ENCODE data around the gene ARHGAP8. TPM values are rescaled to one million over a fixed set of nuclear protein-coding genes. Genes with fewer than 3 reads are reported as not detected.

Gene ARHGAP8
- total and polyA plus RNA-seq, 10 of the 15 experiments (the other 5 are each of a cell fraction or from before 2014, with no cell fraction given): 0.33 TPM; not detected in 9

DNA sequence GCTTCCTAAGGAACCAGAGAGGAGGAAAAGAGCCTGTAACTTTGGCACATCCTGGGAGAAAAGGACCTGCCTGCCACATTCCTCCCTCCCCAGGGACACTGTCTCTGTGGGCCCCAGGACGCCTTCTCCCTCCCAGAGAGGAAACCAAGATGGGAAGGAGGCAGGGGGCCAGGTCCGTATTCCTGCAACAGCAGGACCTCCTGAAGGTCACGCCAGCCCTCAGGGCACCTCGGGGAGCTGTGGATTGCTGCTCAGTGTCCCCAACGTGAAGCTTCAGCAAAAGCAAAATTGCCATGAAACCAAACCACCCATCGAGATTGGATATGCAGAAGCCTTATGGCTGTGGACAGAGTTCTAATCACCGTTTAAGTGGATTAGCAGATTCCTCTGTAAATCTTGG, 86.7 kb downstream of the ARHGAP8 start (continued):
- TF ChIP-seq MYC (IDR thresholded peaks at IDR 0.05; ENCODE audit: insufficient read depth, insufficient read length, insufficient replicate concordance, low read length, severe bottlenecking) (no peak), SIX5 (IDR thresholded peaks at IDR 0.05; ENCODE audit: low read depth, low read length, severe bottlenecking) (no peak)

DNA sequence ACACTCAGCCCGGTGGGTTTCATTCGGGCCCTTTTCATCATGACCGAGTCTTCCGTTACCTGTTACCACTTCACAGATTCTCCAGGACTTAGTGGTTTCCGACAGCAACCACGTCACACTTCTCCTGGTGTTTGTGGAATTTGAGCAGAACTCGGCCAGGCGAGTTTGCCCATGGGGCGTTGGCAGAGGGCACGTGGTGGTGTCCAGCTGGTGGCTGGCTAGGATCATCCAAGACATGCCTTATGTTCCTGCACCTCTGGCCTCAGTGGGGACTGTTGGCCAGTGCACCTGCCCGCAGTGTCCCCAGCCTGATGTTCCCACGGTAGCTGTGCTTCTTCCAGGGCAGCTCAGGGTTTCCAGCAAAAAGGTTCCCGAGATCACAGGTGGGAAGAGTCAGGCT, 87.3 kb downstream of the ARHGAP8 start:
- CTCF ChIA-PET: no interaction called here
- H3K4me3 ChIP-seq: no peak overlapping the region
- no peaks in the 10 kb centered on the region; the same call in 2 of the 3 replicates for H3K9me3 ChIP-seq (replicated peaks; ENCODE audit: control insufficient read depth, insufficient read depth, low read length)
- H3K36me3 ChIP-seq (ENCODE audit: control insufficient read depth in 2 of 2, insufficient read depth in 2 of 2, low read length in 1 of 2): no peaks in the 10 kb centered on the region
- no peak for ATAC-seq
- RAD21 ChIA-PET (ENCODE audit: unreplicated experiment): no interaction called here
- H3K9ac ChIP-seq (ENCODE audit: control insufficient read depth, insufficient read depth, low read length): no peak overlapping the region
- in situ Hi-C loops (cut with MboI): no loop called here
- no peak overlapping the region for H2AFZ ChIP-seq (ENCODE audit: control insufficient read depth, low read depth, low read length)
- H3K4me1 ChIP-seq (ENCODE audit: control insufficient read depth, insufficient read depth, low read length): no peaks in the 10 kb centered on the region
- POLR2A ChIA-PET: no interaction called here
- no peak for DNase-seq (ENCODE audit: low read depth, low spot score)
- intact Hi-C loops (cut with micrococcal nuclease; ENCODE audit: unreplicated experiment): no loop called here
- no peak overlapping the region for H3K4me2 ChIP-seq (ENCODE audit: control insufficient read depth, insufficient read depth)
- BruUV-seq (replicated peaks): no TSS peak
- H3K27me3 ChIP-seq (replicated peaks in 1 of 2; ENCODE audit: control insufficient read depth in 2 of 2, insufficient read depth in 2 of 2, low read length in 1 of 2): peaks cover 0 to 1% of the 10 kb centered on the region in 2 experiments; a peak in 2 of 4 replicates
- TF ChIP-seq TCF12 (IDR thresholded peaks at IDR 0.05; ENCODE audit: low read depth, low read length) (no peak), CBX5 (IDR thresholded peaks at IDR 0.05; ENCODE audit: low read depth) (no peak), SMAD5 (IDR thresholded peaks at IDR 0.05; ENCODE audit: low read depth) (no peak), POLR2AphosphoS5 (IDR thresholded peaks at IDR 0.05; ENCODE audit: low read length) (no peak), ZBED1 (IDR thresholded peaks at IDR 0.05; ENCODE audit: borderline replicate concordance) (no peak)
- TF ChIP-seq, protein P1, sequence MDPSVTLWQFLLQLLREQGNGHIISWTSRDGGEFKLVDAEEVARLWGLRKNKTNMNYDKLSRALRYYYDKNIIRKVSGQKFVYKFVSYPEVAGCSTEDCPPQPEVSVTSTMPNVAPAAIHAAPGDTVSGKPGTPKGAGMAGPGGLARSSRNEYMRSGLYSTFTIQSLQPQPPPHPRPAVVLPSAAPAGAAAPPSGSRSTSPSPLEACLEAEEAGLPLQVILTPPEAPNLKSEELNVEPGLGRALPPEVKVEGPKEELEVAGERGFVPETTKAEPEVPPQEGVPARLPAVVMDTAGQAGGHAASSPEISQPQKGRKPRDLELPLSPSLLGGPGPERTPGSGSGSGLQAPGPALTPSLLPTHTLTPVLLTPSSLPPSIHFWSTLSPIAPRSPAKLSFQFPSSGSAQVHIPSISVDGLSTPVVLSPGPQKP (IDR thresholded peaks at IDR 0.05; ENCODE audit: low read depth, low read length): no peak
- TF ChIP-seq, protein P2, sequence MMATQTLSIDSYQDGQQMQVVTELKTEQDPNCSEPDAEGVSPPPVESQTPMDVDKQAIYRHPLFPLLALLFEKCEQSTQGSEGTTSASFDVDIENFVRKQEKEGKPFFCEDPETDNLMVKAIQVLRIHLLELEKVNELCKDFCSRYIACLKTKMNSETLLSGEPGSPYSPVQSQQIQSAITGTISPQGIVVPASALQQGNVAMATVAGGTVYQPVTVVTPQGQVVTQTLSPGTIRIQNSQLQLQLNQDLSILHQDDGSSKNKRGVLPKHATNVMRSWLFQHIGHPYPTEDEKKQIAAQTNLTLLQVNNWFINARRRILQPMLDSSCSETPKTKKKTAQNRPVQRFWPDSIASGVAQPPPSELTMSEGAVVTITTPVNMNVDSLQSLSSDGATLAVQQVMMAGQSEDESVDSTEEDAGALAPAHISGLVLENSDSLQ (IDR thresholded peaks at IDR 0.05): no peak
- FAIRE-seq: no peak
- no peak overlapping the region for H3K27ac ChIP-seq (ENCODE audit: control insufficient read depth, insufficient read depth)
- SMC1A ChIA-PET (ENCODE audit: uncharacterized antibody, unreplicated experiment): no interaction called here
- H4K20me1 ChIP-seq (ENCODE audit: control insufficient read depth, insufficient read depth): no peaks in the 10 kb centered on the region
- H3K79me2 ChIP-seq (ENCODE audit: control insufficient read depth, insufficient read depth, low read length): no peaks in the 10 kb centered on the region
- WGBS (ENCODE audit: insufficient coverage, insufficient replicate concordance, low lambda C conversion rate, missing lambda C conversion rate): 45% methylated on average over 13 of the region's 13 CpGs

Data from GM12878 (cell line).